ENCODE measurements around the gene BEST1. TPM values are rescaled to one million over a fixed set of nuclear protein-coding genes. Genes with fewer than 3 reads are reported as not detected.

Gene BEST1
- polyA plus RNA-seq, 6 donors from 2014 or later, result 1.4 to 3.3 (median 2.6) TPM

DNA sequence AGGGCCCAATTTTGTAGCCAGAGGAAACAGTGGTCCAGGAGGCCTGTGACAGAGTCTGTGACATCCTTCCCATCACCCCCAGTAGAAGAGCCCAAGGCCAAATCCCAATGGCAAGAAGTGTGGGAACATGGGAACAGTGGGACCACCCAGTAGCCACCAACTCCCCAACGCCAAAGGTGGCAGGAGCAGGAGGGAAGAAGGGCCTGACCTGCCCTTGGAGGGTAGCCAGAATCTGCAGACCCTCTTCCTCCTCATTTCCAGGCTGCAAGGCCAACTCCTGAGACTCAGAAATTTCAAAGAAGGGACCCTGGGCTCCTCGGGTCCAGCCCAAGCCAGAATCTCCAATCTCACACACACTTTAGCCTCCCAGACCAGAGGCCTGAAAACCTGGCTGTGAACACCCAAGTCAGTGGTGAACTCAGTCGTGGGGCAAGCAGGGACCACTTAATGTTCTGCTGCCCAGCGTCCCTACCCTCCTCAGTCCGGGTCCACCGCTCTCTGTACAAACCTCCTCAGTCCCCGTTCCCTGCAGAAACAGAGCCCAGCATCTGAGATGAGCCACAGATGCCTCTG is 38.9 kb upstream of the BEST1 start:
- H3K36me3 Mint-ChIP-seq, result no peaks in the 10 kb centered on the region
- no peaks in the 10 kb centered on the region for H3K9me3 Mint-ChIP-seq
- no peak overlapping the region for H3K4me3 Mint-ChIP-seq
- DNase-seq, result no peak
- H3K27me3 Mint-ChIP-seq, result peaks cover 14 to 37% (median 35%) of the 10 kb centered on the region in 3 donors
- ATAC-seq (ENCODE audit: low read depth in 2 of 2), result no peak
- H3K27ac Mint-ChIP-seq, result peak overlapping the region in 1 of 6 donors; percentile 28
- H3K4me1 Mint-ChIP-seq, result peaks cover 10 to 20% (median 11%) of the 10 kb centered on the region in 3 donors

GRCh38 chr11:61911701-61912529 is 38.2 kb upstream of the BEST1 start:
- Mint-ChIP-seq H3K4me1 (peaks cover 6 to 16% (median 8%) of the 10 kb centered on the region in 3 donors), H3K4me3 (no peak overlapping the region), H3K27ac (no peak overlapping the region), H3K27me3 (peaks cover 19 to 42% (median 41%) of the 10 kb centered on the region in 3 donors), H3K36me3 (no peaks in the 10 kb centered on the region), H3K9me3 (no peaks in the 10 kb centered on the region)
- ATAC-seq (ENCODE audit: low read depth in 2 of 2) (no peak), DNase-seq (no peak)

- ATAC-seq (ENCODE audit: low read depth in 2 of 2), result peak; percentile 20 to 60
- no peak overlapping the region for H3K4me3 Mint-ChIP-seq
- peaks cover 0 to under 1% of the 10 kb centered on the region in 2 donors for H3K36me3 Mint-ChIP-seq
These were observed 37.6 kb upstream of the BEST1 start for GRCh38 chr11:61912530-61912898.

DNA sequence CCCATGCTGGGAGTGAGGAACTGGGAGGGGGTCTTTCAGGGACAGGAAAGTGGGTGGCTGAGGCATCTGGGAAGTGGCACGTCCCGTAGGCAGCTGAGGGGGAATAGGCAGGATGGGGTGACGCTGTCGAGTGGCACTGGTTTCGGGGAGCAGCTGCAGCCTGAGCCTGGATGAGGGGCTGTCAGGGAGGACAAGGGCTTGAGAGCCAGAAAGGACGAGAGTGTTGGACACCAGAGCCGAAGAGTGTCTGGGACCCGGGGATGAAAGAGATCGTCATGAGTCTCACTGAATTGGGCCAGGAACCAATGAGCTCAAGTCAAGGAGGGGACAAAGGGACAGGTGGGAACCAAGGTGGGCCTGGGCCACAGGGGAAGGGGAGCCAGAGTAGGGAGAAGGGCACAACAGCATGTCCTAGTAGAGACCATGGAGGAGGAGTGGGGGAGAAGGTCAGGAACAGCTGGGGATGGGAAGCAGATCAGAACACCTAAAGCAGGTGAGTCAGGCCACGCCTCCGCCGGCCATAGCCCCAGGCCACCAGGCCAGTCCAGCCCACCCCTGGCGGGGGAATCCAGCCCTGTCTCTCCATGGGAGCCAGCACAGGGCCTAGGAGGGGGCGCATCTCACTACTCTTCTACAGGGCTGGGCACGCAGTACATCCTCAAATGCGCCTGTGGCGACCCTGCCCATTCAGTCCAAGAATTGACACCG is 37.0 kb upstream of the BEST1 start:
- Mint-ChIP-seq H3K27me3 (peaks cover 27 to 52% (median 49%) of the 10 kb centered on the region in 3 donors), H3K4me1 (peaks cover 9 to 17% (median 14%) of the 10 kb centered on the region in 3 donors), H3K36me3 (peaks cover 0 to 7% of the 10 kb centered on the region in 2 donors), H3K9me3 (no peaks in the 10 kb centered on the region), H3K27ac (peak overlapping the region in 2 of 6 donors; percentile 45 to 57), H3K4me3 (peak overlapping the region in 1 of 8 donors; percentile 31)
- ATAC-seq (ENCODE audit: low read depth in 2 of 2) (no peak), DNase-seq (no peak)

More at GRCh38 chr11:61912530-61912898, 37.6 kb upstream of the BEST1 start:
- Mint-ChIP-seq H3K4me1 (peaks cover 4 to 13% (median 8%) of the 10 kb centered on the region in 3 donors), H3K27ac (no peak overlapping the region), H3K9me3 (no peaks in the 10 kb centered on the region), H3K27me3 (peaks cover 21 to 45% (median 43%) of the 10 kb centered on the region in 3 donors)
- no peak for DNase-seq

GRCh38 chr11:61913699-61914395 is 36.3 kb upstream of the BEST1 start:
- H3K9me3 Mint-ChIP-seq, result no peaks in the 10 kb centered on the region
- H3K27ac Mint-ChIP-seq, result no peak overlapping the region
- DNase-seq (no peak), ATAC-seq (ENCODE audit: low read depth in 2 of 2) (no peak)
- H3K4me1 Mint-ChIP-seq, result peaks cover 14 to 22% (median 18%) of the 10 kb centered on the region in 3 donors
- H3K27me3 Mint-ChIP-seq, result peaks cover 34 to 59% (median 56%) of the 10 kb centered on the region in 3 donors
- H3K36me3 Mint-ChIP-seq, result peaks cover 0 to 12% of the 10 kb centered on the region in 2 donors
- H3K4me3 Mint-ChIP-seq, result peak overlapping the region in 1 of 8 donors; percentile 25

- no peaks in the 10 kb centered on the region for H3K9me3 Mint-ChIP-seq
- H3K27me3 Mint-ChIP-seq, result peaks cover 39 to 66% (median 64%) of the 10 kb centered on the region in 3 donors
- peak overlapping the region in 3 of 8 donors; percentile 25 to 66 (median 45) for H3K4me3 Mint-ChIP-seq
- H3K4me1 Mint-ChIP-seq, result peaks cover 14 to 24% (median 18%) of the 10 kb centered on the region in 3 donors
- ATAC-seq (ENCODE audit: low read depth in 2 of 2) (no peak), DNase-seq (no peak)
- peaks cover 0 to 12% of the 10 kb centered on the region in 2 donors for H3K36me3 Mint-ChIP-seq
- H3K27ac Mint-ChIP-seq, result peak overlapping the region in 1 of 6 donors; percentile 53
These were observed 35.5 kb upstream of the BEST1 start for GRCh38 chr11:61914471-61915171.

GRCh38 chr11:61916737-61917333 is 33.3 kb upstream of the BEST1 start:
- H3K4me3 Mint-ChIP-seq, result peak overlapping the region; percentile 36 to 84 (median 61)

GRCh38 chr11:61917334-61918109 is 32.6 kb upstream of the BEST1 start, which contains the start of gene RAB3IL1:
TSS of gene RAB3IL1 (minus strand) at chr11:61917566. CDS start at chr11:61917367, 199 bp downstream.
- peaks cover 49 to 83% (median 81%) of the 10 kb centered on the region in 3 donors for H3K27me3 Mint-ChIP-seq
- DNase-seq, result no peak
- H3K4me3 Mint-ChIP-seq, result peak within 1 kb of the TSS; percentile 36 to 88 (median 83)

More at GRCh38 chr11:61916737-61917333, 33.3 kb upstream of the BEST1 start:
- Mint-ChIP-seq H3K4me1 (peaks cover 14 to 33% (median 18%) of the 10 kb centered on the region in 3 donors), H3K27me3 (peaks cover 49 to 85% (median 81%) of the 10 kb centered on the region in 3 donors), H3K27ac (no peak overlapping the region), H3K36me3 (peaks cover 0 to 12% of the 10 kb centered on the region in 2 donors), H3K9me3 (no peaks in the 10 kb centered on the region)
- ATAC-seq (ENCODE audit: low read depth in 2 of 2) (peak; percentile 33 to 39), DNase-seq (no peak)

DNA sequence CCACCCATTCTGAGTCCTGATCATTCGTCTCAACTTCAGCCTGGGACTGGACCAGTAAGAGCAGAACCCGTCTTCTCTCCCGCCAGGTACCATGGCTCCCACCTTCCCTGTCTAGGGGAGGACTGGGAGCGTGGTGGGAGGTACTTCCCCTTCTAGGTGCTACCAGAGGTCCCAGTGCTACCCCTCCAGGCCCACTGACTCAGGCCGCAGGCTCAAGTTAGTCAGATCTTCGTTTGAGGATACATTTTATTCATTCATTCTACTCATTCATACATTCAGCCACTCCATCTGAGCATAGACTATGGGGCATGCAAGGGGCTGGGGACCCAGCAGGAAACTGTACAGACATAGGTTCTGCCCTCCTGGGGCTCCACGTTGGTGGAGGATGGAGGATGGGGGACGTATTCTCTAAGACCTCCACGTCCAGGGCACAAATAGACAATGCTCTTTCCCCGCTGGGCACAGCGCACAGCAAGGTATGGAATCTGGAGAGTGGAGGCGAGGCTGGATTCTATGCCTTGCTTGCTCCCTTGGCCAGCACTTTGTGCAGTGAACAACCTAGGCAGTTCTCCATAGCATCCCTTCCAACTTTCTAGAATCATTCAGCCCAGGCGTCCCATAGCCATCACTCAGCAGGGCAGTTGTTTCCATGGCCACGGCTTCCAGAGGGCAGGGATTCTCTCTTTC is 31.8 kb upstream of the BEST1 start:
- ATAC-seq (ENCODE audit: low read depth in 2 of 2) (no peak), DNase-seq (no peak)
- no peaks in the 10 kb centered on the region for H3K9me3 Mint-ChIP-seq
- H3K27ac Mint-ChIP-seq, result peak overlapping the region in 1 of 6 donors; percentile 68
- H3K4me3 Mint-ChIP-seq, result peak overlapping the region in 7 of 8 donors; percentile 35 to 88 (median 78)
- peaks cover 49 to 80% (median 75%) of the 10 kb centered on the region in 3 donors for H3K27me3 Mint-ChIP-seq
- H3K4me1 Mint-ChIP-seq, result peaks cover 11 to 27% (median 16%) of the 10 kb centered on the region in 3 donors
- H3K36me3 Mint-ChIP-seq, result peaks cover 0 to 12% of the 10 kb centered on the region in 2 donors

More at GRCh38 chr11:61917334-61918109, 32.6 kb upstream of the BEST1 start, which contains the start of gene RAB3IL1:
- no peaks in the 10 kb centered on the region for H3K9me3 Mint-ChIP-seq
- peaks cover 13 to 29% (median 17%) of the 10 kb centered on the region in 3 donors for H3K4me1 Mint-ChIP-seq
- peak; percentile 39 to 49 for ATAC-seq (ENCODE audit: low read depth in 2 of 2)
- peaks cover 0 to 12% of the 10 kb centered on the region in 2 donors for H3K36me3 Mint-ChIP-seq
- H3K27ac Mint-ChIP-seq, result peak within 1 kb of the TSS in 2 of 6 donors; percentile 68 to 69

DNA sequence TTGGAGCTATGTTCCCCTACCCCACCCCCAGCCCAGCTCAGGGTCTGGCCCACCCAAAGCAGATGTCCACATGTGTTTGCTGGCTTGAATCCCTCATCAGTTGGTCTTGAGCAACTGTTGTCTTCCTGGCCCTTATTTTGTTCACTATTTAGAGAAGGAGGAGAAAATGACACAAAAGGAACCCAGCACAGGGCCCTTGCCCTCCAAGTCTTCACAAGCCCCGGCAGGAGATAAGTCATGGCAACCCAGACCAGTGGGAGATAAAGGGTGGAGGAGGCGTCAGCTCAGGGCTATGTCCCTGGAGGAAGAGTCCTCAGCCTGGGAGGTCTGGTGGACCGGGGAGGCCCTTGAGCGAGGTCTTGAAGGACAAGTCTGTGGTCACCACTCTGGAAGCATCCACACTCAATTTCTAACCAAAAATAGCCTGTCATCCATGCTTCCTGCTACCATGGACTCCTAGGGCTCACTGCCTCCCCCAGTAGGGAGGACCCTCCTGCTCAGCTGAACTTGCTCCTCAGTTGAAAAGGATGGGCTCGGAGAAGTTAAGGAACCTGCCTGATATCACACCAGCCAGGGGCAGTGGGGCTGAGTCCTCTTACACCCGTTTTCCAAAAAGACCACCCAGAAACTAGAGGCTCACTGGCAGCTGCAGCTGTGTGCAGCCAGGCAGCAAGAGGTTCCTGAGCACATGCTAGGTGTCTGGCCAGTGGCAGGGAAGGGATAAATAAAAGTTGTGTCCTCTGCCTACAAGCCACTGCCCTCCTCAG is 31.0 kb upstream of the BEST1 start:
- Mint-ChIP-seq H3K4me3 (peak overlapping the region in 3 of 8 donors; percentile 58 to 88 (median 72)), H3K27me3 (peaks cover 44 to 73% (median 71%) of the 10 kb centered on the region in 3 donors), H3K9me3 (no peaks in the 10 kb centered on the region), H3K36me3 (peaks cover 0 to 12% of the 10 kb centered on the region in 2 donors), H3K27ac (peak overlapping the region in 1 of 6 donors; percentile 41), H3K4me1 (peaks cover 11 to 27% (median 16%) of the 10 kb centered on the region in 3 donors)
- ATAC-seq (ENCODE audit: low read depth in 2 of 2) (no peak), DNase-seq (no peak)

Data from naive B cell (primary cell).